ENCODE results near the gene DHRS11.

GRCh38 chr17:36616061-36617029 is 24.7 kb downstream of the DHRS11 start:
- TF ChIP-seq CTCF (IDR thresholded peaks at IDR 0.05) (no peak), POLR2A (IDR thresholded peaks at IDR 0.05) (no peak)
